B cell (primary cell): ENCODE data around the gene C19orf12.

Source experiments
- EZH2 ChIP-seq: IDR thresholded peaks from 2 replicates; pipeline ENCODE4 v1.6.1; 2012; ENCODE audit warnings: borderline replicate concordance, low read depth, mild to moderate bottlenecking, moderate library complexity, low read length; ENCODE audit not compliant: insufficient read depth, poor library complexity, severe bottlenecking
- TF ChIP-seq, protein P1 (sequence below): fragments of 200-600 bp; IDR thresholded peaks from one replicate; pipeline ENCODE4 v1.8.0; 2022; ENCODE audit warnings: antibody characterized with exemption, mild to moderate bottlenecking

GRCh38 chr19:29664753-29665214 lies 50.3 kb downstream of the C19orf12 start:
- TF ChIP-seq EZH2: no peak
- TF ChIP-seq, protein P1, sequence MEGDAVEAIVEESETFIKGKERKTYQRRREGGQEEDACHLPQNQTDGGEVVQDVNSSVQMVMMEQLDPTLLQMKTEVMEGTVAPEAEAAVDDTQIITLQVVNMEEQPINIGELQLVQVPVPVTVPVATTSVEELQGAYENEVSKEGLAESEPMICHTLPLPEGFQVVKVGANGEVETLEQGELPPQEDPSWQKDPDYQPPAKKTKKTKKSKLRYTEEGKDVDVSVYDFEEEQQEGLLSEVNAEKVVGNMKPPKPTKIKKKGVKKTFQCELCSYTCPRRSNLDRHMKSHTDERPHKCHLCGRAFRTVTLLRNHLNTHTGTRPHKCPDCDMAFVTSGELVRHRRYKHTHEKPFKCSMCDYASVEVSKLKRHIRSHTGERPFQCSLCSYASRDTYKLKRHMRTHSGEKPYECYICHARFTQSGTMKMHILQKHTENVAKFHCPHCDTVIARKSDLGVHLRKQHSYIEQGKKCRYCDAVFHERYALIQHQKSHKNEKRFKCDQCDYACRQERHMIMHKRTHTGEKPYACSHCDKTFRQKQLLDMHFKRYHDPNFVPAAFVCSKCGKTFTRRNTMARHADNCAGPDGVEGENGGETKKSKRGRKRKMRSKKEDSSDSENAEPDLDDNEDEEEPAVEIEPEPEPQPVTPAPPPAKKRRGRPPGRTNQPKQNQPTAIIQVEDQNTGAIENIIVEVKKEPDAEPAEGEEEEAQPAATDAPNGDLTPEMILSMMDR: peak; percentile 18
